Measurements from ENCODE around the gene SMG9.

SMG9 gene

GRCh38 chr19:43759515-43759914, 4.8 kb upstream of the SMG9 start:
- in situ Hi-C loops (cut with MboI; ENCODE audit: low sequenced_read_pairs) = no loop called here

GRCh38 chr19:43755256-43755801, 567 bp upstream of the SMG9 start:
- in situ Hi-C loops (cut with MboI; ENCODE audit: low sequenced_read_pairs) = no loop called here

- in situ Hi-C loops (cut with MboI; ENCODE audit: low sequenced_read_pairs) = no loop called here
Measured at GRCh38 chr19:43754253-43754502, 584 bp downstream of the SMG9 start.

- in situ Hi-C loops (cut with MboI; ENCODE audit: low sequenced_read_pairs) = no loop called here
Measured at GRCh38 chr19:43752287-43752875, 2.4 kb downstream of the SMG9 start.

- in situ Hi-C loops (cut with MboI; ENCODE audit: low sequenced_read_pairs) = no loop called here
Measured at GRCh38 chr19:43751466-43752220, 3.1 kb downstream of the SMG9 start.

GRCh38 chr19:43749898-43750297, 4.9 kb downstream of the SMG9 start:
- in situ Hi-C loops (cut with MboI; ENCODE audit: low sequenced_read_pairs) = no loop called here

- in situ Hi-C loops (cut with MboI; ENCODE audit: low sequenced_read_pairs) = no loop called here
Measured at GRCh38 chr19:43749152-43749551, 5.6 kb downstream of the SMG9 start.

- in situ Hi-C loops (cut with MboI; ENCODE audit: low sequenced_read_pairs) = no loop called here
Measured at GRCh38 chr19:43748685-43749084, 6.1 kb downstream of the SMG9 start.

- in situ Hi-C loops (cut with MboI; ENCODE audit: low sequenced_read_pairs) = no loop called here
Measured at GRCh38 chr19:43748205-43748594, 6.6 kb downstream of the SMG9 start.

- in situ Hi-C loops (cut with MboI; ENCODE audit: low sequenced_read_pairs) = no loop called here
Measured at GRCh38 chr19:43747557-43748204, 7.1 kb downstream of the SMG9 start.

GRCh38 chr19:43743059-43743458, 11.7 kb downstream of the SMG9 start:
- in situ Hi-C loops (cut with MboI; ENCODE audit: low sequenced_read_pairs) = no loop called here

GRCh38 chr19:43741075-43741825, 13.5 kb downstream of the SMG9 start:
- in situ Hi-C loops (cut with MboI; ENCODE audit: low sequenced_read_pairs) = no loop called here

- in situ Hi-C loops (cut with MboI; ENCODE audit: low sequenced_read_pairs) = no loop called here
Measured at GRCh38 chr19:43739439-43740235, 15.1 kb downstream of the SMG9 start.

GRCh38 chr19:43738780-43739211, 16.0 kb downstream of the SMG9 start:
- in situ Hi-C loops (cut with MboI; ENCODE audit: low sequenced_read_pairs) = no loop called here

GRCh38 chr19:43735957-43736356, 18.8 kb downstream of the SMG9 start:
- in situ Hi-C loops (cut with MboI; ENCODE audit: low sequenced_read_pairs) = no loop called here

GRCh38 chr19:43735013-43735412, 19.7 kb downstream of the SMG9 start:
- in situ Hi-C loops (cut with MboI; ENCODE audit: low sequenced_read_pairs) = no loop called here

- in situ Hi-C loops (cut with MboI; ENCODE audit: low sequenced_read_pairs) = no loop called here
Measured at GRCh38 chr19:43731846-43732245, 22.9 kb downstream of the SMG9 start.

- in situ Hi-C loops (cut with MboI; ENCODE audit: low sequenced_read_pairs) = no loop called here
Measured at GRCh38 chr19:43731346-43731745, 23.4 kb downstream of the SMG9 start.

GRCh38 chr19:43729919-43730318, 24.8 kb downstream of the SMG9 start:
- in situ Hi-C loops (cut with MboI; ENCODE audit: low sequenced_read_pairs) = no loop called here

- in situ Hi-C loops (cut with MboI; ENCODE audit: low sequenced_read_pairs) = no loop called here
Measured at GRCh38 chr19:43727593-43727853, 27.2 kb downstream of the SMG9 start.
